ENCODE data around the gene FNDC4.

- TF ChIP-seq CTCF (IDR thresholded peaks at IDR 0.05; ENCODE audit: low read depth, low read length, missing input control) (no peak), JUND (IDR thresholded peaks at IDR 0.05) (no peak), GABPA (IDR thresholded peaks at IDR 0.05 in 1 of 2, conservative IDR thresholded peaks at IDR 0.05 in 1 of 2) (no peak), MAX (IDR thresholded peaks at IDR 0.05) (no peak), ATF3 (IDR thresholded peaks at IDR 0.05) (no peak), FOXA1 (IDR thresholded peaks at IDR 0.05) (no peak), TAF1 (conservative IDR thresholded peaks at IDR 0.05) (no peak)
These were observed 48.9 kb downstream of the FNDC4 start for GRCh38 chr2:27446057-27446456.
